CD4-positive, alpha-beta T cell treated with Interleukin-15 for 4 hours (primary cell): ENCODE data around the gene C9orf50.

Experiments used
- DNase-seq: peaks from one replicate; pipeline ENCODE4 v3.0.0-alpha.2; 2020; ENCODE audit warnings: low spot score

Gene C9orf50

GRCh38 chr9:129631674-129632129 lies 10.8 kb upstream of the C9orf50 start:
- DNase-seq, result no peak

- DNase-seq, result no peak
These were observed 10.2 kb upstream of the C9orf50 start for GRCh38 chr9:129630967-129631673.

GRCh38 chr9:129629251-129629820 lies 8.4 kb upstream of the C9orf50 start:
- no peak for DNase-seq

- no peak for DNase-seq
These were observed 7.8 kb upstream of the C9orf50 start for GRCh38 chr9:129628709-129629108.

- no peak for DNase-seq
These were observed 6.9 kb upstream of the C9orf50 start for GRCh38 chr9:129627556-129628440.

GRCh38 chr9:129626625-129627284 lies 5.9 kb upstream of the C9orf50 start:
- DNase-seq, result peak; percentile 28

GRCh38 chr9:129626079-129626624 lies 5.3 kb upstream of the C9orf50 start, which contains the start of gene NTMT1:
TSS of gene NTMT1 (plus strand) at chr9:129626163. CDS start at chr9:129632704, 6,541 bp downstream.
- DNase-seq, result peak; percentile 86

- DNase-seq, result peak; percentile 26
These were observed 4.0 kb upstream of the C9orf50 start for GRCh38 chr9:129624947-129625346.

GRCh38 chr9:129624168-129624759 lies 3.4 kb upstream of the C9orf50 start:
- peak; percentile 69 for DNase-seq

GRCh38 chr9:129623331-129623730 lies 2.4 kb upstream of the C9orf50 start:
- DNase-seq, result no peak

GRCh38 chr9:129619787-129620668 lies 873 bp downstream of the C9orf50 start:
- no peak for DNase-seq

- DNase-seq, result no peak
These were observed 3.7 kb downstream of the C9orf50 start for GRCh38 chr9:129617167-129617566.

- no peak for DNase-seq
These were observed 5.3 kb downstream of the C9orf50 start for GRCh38 chr9:129615407-129616285.

- no peak for DNase-seq
These were observed 6.0 kb downstream of the C9orf50 start for GRCh38 chr9:129614932-129615331.

- no peak for DNase-seq
These were observed 7.3 kb downstream of the C9orf50 start for GRCh38 chr9:129613520-129614175.

- no peak for DNase-seq
These were observed 7.9 kb downstream of the C9orf50 start for GRCh38 chr9:129612815-129613519.

- DNase-seq, result no peak
These were observed 8.8 kb downstream of the C9orf50 start for GRCh38 chr9:129612123-129612522.

GRCh38 chr9:129611307-129611800 lies 9.5 kb downstream of the C9orf50 start:
- DNase-seq, result no peak
